Glutamatergic neuron (in vitro differentiated cells): Measurements from ENCODE around the gene MAGI3. TPM values are rescaled to one million over a fixed set of nuclear protein-coding genes. Genes with fewer than 3 reads are reported as not detected.

Experiments used
- DNase-seq: peaks from one replicate; pipeline ENCODE4 v3.0.0; 2022
- H3K27ac Mint-ChIP-seq: one replicate; pipeline ENCODE4 v1.8.0; 2020; ENCODE audit warnings: mild to moderate bottlenecking, mixed read lengths, inconsistent platforms; ENCODE audit not compliant: unreplicated experiment
- H3K27me3 Mint-ChIP-seq: one replicate; pipeline ENCODE4 v1.8.0; 2020; ENCODE audit warnings: mild to moderate bottlenecking, moderate library complexity, mixed read lengths, inconsistent platforms; ENCODE audit not compliant: unreplicated experiment
- H3K36me3 Mint-ChIP-seq: one replicate; pipeline ENCODE4 v1.8.0; 2020; ENCODE audit warnings: mild to moderate bottlenecking, mixed read lengths, inconsistent platforms; ENCODE audit not compliant: unreplicated experiment
- H3K4me1 Mint-ChIP-seq: one replicate; pipeline ENCODE4 v1.8.0; 2020; ENCODE audit warnings: mild to moderate bottlenecking, low read depth, mixed read lengths, inconsistent platforms; ENCODE audit not compliant: unreplicated experiment
- H3K4me3 Mint-ChIP-seq: one replicate; pipeline ENCODE4 v1.8.0; 2020; ENCODE audit warnings: mild to moderate bottlenecking, mixed read lengths, inconsistent platforms; ENCODE audit not compliant: unreplicated experiment
- H3K9me3 Mint-ChIP-seq: one replicate; pipeline ENCODE4 v1.8.0; 2020; ENCODE audit warnings: mild to moderate bottlenecking, moderate library complexity, mixed read lengths, inconsistent platforms; ENCODE audit not compliant: unreplicated experiment
- total RNA-seq: library from RNA; stranded (reverse); fragmentation: NEBNext Ultra II Directional; extraction: Animal tissue kit (Norgen Biotek cat#: 25700); gene quantifications from one replicate; pipeline ENCODE4 v1.2.1, GENCODE V29; 2021; ENCODE audit not compliant: unreplicated experiment
- TF ChIP-seq, protein P1 (sequence below): fragments of 200-600 bp; sonication (generic); IDR thresholded peaks from one replicate; pipeline ENCODE4 v1.5.0; 2021; ENCODE audit not compliant: partially characterized antibody, unreplicated experiment

MAGI3 gene
- total RNA-seq, 1 donor from 2014 or later = 26.3 TPM

DNA sequence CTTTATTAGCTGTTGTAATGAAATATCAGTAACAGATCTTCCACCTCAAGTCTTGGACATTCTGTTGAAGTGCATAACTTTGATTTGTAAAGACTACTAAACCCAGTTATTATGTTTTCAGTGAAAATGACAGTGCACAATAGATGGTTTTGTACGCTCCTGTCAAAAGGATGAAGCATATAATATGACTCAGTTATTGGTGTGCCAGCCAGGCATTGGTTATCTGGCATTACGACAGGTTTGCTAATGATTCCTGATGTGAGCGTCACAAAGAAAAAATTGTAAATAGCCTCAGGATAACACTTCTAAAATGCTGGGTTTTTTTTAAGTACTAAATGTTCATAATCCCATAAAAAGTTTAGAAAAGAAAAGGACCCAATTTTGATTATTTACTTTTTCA lies 147.9 kb downstream of the MAGI3 start:
- no peak overlapping the region for H3K4me3 Mint-ChIP-seq
- no peak for DNase-seq
- H3K9me3 Mint-ChIP-seq = no peaks in the 10 kb centered on the region
- peaks cover 9% of the 10 kb centered on the region for H3K4me1 Mint-ChIP-seq
- TF ChIP-seq, protein P1, sequence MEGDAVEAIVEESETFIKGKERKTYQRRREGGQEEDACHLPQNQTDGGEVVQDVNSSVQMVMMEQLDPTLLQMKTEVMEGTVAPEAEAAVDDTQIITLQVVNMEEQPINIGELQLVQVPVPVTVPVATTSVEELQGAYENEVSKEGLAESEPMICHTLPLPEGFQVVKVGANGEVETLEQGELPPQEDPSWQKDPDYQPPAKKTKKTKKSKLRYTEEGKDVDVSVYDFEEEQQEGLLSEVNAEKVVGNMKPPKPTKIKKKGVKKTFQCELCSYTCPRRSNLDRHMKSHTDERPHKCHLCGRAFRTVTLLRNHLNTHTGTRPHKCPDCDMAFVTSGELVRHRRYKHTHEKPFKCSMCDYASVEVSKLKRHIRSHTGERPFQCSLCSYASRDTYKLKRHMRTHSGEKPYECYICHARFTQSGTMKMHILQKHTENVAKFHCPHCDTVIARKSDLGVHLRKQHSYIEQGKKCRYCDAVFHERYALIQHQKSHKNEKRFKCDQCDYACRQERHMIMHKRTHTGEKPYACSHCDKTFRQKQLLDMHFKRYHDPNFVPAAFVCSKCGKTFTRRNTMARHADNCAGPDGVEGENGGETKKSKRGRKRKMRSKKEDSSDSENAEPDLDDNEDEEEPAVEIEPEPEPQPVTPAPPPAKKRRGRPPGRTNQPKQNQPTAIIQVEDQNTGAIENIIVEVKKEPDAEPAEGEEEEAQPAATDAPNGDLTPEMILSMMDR = no peak
- no peak overlapping the region for H3K27ac Mint-ChIP-seq
- no peaks in the 10 kb centered on the region for H3K27me3 Mint-ChIP-seq
- H3K36me3 Mint-ChIP-seq = no peaks in the 10 kb centered on the region

DNA sequence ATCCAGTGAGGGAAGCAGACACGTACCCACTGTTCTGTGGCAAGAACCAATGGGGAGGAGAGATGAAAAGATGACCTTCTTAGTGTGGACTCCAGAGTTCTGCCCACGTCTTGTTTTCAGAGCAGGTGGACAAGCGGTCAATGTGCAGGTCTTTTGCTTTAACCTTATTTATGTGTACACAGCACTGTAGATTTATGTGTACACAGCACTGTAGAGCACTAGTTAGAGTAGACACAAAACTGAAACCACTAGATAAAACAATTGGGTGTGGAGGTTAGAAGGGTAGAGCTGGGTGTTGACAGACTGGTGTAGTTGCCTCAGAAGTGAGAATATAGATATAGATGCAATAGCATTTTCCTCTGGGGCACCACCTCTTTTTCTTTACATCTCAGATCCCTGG lies 150.0 kb downstream of the MAGI3 start:
- no peaks in the 10 kb centered on the region for H3K9me3 Mint-ChIP-seq
- H3K36me3 Mint-ChIP-seq = no peaks in the 10 kb centered on the region
- no peaks in the 10 kb centered on the region for H3K27me3 Mint-ChIP-seq
- DNase-seq = no peak
- TF ChIP-seq, protein P1 = no peak
- H3K4me3 Mint-ChIP-seq = no peak overlapping the region
- H3K27ac Mint-ChIP-seq = no peak overlapping the region
- H3K4me1 Mint-ChIP-seq = peaks cover 2% of the 10 kb centered on the region

DNA sequence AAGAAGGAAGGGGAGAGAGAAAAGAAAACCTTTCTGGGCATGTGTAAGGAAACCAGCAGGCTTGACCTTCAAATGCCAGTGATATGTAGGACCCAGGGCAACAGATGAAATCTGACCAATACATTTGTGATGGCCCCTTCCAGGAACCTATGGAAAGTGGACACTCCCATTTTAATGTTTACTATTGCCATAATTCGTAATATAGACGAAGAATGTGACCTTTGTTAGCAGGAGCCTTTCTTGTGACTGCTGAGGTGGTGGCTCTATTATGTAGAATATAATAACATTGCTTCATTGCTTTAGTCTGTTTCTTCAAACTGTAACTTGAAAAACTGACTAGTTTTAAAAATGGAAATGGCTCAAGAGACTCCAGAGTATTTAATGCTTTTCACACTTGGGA lies 150.8 kb downstream of the MAGI3 start:
- Mint-ChIP-seq H3K4me3 (no peak overlapping the region), H3K9me3 (no peaks in the 10 kb centered on the region), H3K27ac (no peak overlapping the region), H3K36me3 (no peaks in the 10 kb centered on the region), H3K4me1 (no peaks in the 10 kb centered on the region), H3K27me3 (no peaks in the 10 kb centered on the region)
- TF ChIP-seq, protein P1 = no peak
- no peak for DNase-seq

DNA sequence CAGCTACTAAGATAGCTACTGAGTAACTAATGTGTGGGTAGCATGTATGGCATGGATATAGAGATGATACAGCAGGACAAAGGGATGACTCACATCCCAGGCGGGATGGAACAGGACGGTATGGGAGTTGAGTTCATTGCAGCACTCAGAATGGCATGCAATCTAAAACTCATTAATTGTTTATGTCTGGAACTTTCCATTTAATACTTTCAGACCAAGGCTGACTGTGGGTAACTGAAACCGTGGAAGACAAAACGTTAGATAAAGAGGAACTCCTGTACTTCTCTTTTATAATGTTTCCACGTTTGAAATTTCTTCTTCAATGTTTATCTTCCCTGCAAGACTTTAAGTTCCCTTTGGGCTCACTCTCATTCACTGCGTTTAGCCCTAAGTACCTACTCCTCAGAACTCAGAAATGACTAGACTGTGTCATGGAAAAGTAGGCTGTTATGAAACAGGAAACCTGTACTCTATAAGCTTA lies 151.9 kb downstream of the MAGI3 start:
- no peak overlapping the region for H3K27ac Mint-ChIP-seq
- H3K27me3 Mint-ChIP-seq = no peaks in the 10 kb centered on the region
- H3K4me3 Mint-ChIP-seq = no peak overlapping the region
- H3K9me3 Mint-ChIP-seq = no peaks in the 10 kb centered on the region
- DNase-seq = no peak
- TF ChIP-seq, protein P1 = no peak
- no peaks in the 10 kb centered on the region for H3K4me1 Mint-ChIP-seq
- no peaks in the 10 kb centered on the region for H3K36me3 Mint-ChIP-seq

DNA sequence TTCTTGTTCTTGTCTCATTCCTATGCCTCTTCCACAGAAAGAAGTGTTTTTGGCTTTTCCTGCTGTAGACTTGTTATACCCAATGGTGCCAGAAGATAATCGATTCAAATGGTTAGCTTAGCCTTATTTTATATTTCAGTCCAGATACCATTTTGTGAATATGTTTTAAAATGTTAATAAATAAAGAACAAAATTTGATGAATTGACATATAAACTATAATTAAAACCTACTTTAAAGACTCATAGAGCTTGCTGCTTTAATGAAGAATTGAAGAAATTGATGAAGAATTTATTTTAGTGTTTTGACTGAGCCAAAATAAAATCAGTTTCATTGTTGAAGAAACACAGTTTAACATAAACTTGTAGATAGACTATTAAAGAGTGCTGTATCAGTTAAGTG lies 152.8 kb downstream of the MAGI3 start:
- Mint-ChIP-seq H3K9me3 (no peaks in the 10 kb centered on the region), H3K27ac (no peak overlapping the region), H3K36me3 (no peaks in the 10 kb centered on the region), H3K4me3 (no peak overlapping the region), H3K27me3 (no peaks in the 10 kb centered on the region), H3K4me1 (no peaks in the 10 kb centered on the region)
- TF ChIP-seq, protein P1 = no peak
- no peak for DNase-seq
